ENCODE measurements around the gene SYDE2.

DNA sequence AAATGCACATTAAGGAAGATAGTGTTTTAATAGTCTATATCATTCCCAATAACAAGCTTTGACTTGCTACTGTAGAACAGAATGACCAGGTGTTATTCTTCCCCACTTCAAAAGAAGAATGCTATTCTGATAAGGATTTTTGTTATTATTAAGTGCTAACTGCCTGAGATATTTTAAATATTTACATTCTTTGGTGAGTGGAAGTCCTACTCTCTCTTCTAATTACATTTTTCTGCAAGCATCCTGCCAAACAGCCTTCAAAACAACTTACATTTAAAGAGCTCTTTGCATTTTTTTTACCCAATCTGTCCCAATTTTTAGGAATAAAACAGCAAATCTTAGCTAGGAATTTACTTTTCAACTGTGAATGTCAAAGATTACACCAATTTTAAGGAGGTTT lies 23.5 kb upstream of the SYDE2 start:
- TF ChIP-seq EZH2 (IDR thresholded peaks at IDR 0.05; ENCODE audit: borderline replicate concordance), result no peak
- TF ChIP-seq, protein P1, sequence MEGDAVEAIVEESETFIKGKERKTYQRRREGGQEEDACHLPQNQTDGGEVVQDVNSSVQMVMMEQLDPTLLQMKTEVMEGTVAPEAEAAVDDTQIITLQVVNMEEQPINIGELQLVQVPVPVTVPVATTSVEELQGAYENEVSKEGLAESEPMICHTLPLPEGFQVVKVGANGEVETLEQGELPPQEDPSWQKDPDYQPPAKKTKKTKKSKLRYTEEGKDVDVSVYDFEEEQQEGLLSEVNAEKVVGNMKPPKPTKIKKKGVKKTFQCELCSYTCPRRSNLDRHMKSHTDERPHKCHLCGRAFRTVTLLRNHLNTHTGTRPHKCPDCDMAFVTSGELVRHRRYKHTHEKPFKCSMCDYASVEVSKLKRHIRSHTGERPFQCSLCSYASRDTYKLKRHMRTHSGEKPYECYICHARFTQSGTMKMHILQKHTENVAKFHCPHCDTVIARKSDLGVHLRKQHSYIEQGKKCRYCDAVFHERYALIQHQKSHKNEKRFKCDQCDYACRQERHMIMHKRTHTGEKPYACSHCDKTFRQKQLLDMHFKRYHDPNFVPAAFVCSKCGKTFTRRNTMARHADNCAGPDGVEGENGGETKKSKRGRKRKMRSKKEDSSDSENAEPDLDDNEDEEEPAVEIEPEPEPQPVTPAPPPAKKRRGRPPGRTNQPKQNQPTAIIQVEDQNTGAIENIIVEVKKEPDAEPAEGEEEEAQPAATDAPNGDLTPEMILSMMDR (IDR thresholded peaks at IDR 0.05; ENCODE audit: poor library complexity), result no peak
- no peak for TF ChIP-seq EZH2phosphoT487 (IDR thresholded peaks at IDR 0.05; ENCODE audit: low read depth, severe bottlenecking, unreplicated experiment)

All from hepatocyte (in vitro differentiated cells).